Stimulated activated CD8-positive, alpha-beta memory T cell treated with anti-CD3 and anti-CD28 coated beads, Interleukin-2, amount 100 ng/mL, for 48 hours (primary cell): Measurements from ENCODE around the gene CORO7.
A peak's percentile ranks its signal among the peaks of the same experiment; 100 is the strongest.

Experiments
- DNase-seq, 2 donors: peaks; one replicate each; pipeline ENCODE4 v3.0.0-alpha.2; 2020; ENCODE audit warnings: low read depth in 2 of 2

Gene CORO7

GRCh38 chr16:4372001-4372577 is 44.3 kb downstream of the CORO7 start:
- DNase-seq = no peak

- peak; percentile 52 for DNase-seq
Measured at GRCh38 chr16:4371357-4372000, 44.9 kb downstream of the CORO7 start, which contains the start of gene VASN. Gene VASN (plus strand): TSS chr16:4371848. CDS start chr16:4380878, 9,030 bp downstream.

GRCh38 chr16:4370570-4371356 is 45.6 kb downstream of the CORO7 start:
- no peak for DNase-seq

GRCh38 chr16:4370151-4370550 is 46.2 kb downstream of the CORO7 start:
- DNase-seq = no peak

GRCh38 chr16:4369007-4369733 is 47.2 kb downstream of the CORO7 start:
- no peak for DNase-seq

GRCh38 chr16:4367393-4367856 is 49.0 kb downstream of the CORO7 start:
- DNase-seq = no peak

GRCh38 chr16:4366016-4366415 is 50.4 kb downstream of the CORO7 start:
- no peak for DNase-seq

GRCh38 chr16:4365615-4366014 is 50.8 kb downstream of the CORO7 start:
- DNase-seq = no peak

GRCh38 chr16:4365014-4365406 is 51.4 kb downstream of the CORO7 start:
- DNase-seq = no peak

- no peak for DNase-seq
Measured at GRCh38 chr16:4364196-4365013, 52.0 kb downstream of the CORO7 start.

- DNase-seq = no peak
Measured at GRCh38 chr16:4362476-4363135, 53.8 kb downstream of the CORO7 start.

GRCh38 chr16:4361944-4362311 is 54.5 kb downstream of the CORO7 start:
- DNase-seq = no peak

- DNase-seq = no peak
Measured at GRCh38 chr16:4361033-4361943, 55.1 kb downstream of the CORO7 start.

GRCh38 chr16:4360538-4361021 is 55.8 kb downstream of the CORO7 start:
- no peak for DNase-seq

- DNase-seq = no peak
Measured at GRCh38 chr16:4359914-4360313, 56.5 kb downstream of the CORO7 start.

GRCh38 chr16:4358831-4359561 is 57.4 kb downstream of the CORO7 start:
- peak; percentile 56 to 67 for DNase-seq

GRCh38 chr16:4358236-4358635 is 58.2 kb downstream of the CORO7 start:
- DNase-seq = no peak

- DNase-seq = no peak
Measured at GRCh38 chr16:4356820-4357219, 59.6 kb downstream of the CORO7 start.
